IPS-18a (cell line): ENCODE data around the gene SF1.

Experiments
- H3K27ac ChIP-seq: one replicate; pipeline ENCODE4 v1.5.1; 2013; ENCODE audit warnings: low read length
- H3K27me3 ChIP-seq: one replicate; pipeline ENCODE4 v1.6.1; 2013; ENCODE audit warnings: mild to moderate bottlenecking, low read length; ENCODE audit not compliant: control insufficient read depth, insufficient read depth
- H3K36me3 ChIP-seq: one replicate; pipeline ENCODE4 v1.6.1; 2013; ENCODE audit warnings: low read depth, low read length; ENCODE audit not compliant: control insufficient read depth
- H3K4me1 ChIP-seq: one replicate; pipeline ENCODE4 v1.6.1; 2013; ENCODE audit warnings: low read depth, low read length; ENCODE audit not compliant: control insufficient read depth
- H3K4me3 ChIP-seq: one replicate; pipeline ENCODE4 v1.5.1; 2013; ENCODE audit warnings: low read length
- H3K9ac ChIP-seq: one replicate; pipeline ENCODE4 v1.6.1; 2013; ENCODE audit warnings: mild to moderate bottlenecking, low read length, moderate library complexity
- H3K9me3 ChIP-seq: one replicate; pipeline ENCODE4 v1.6.1; 2013; ENCODE audit warnings: low read depth, low read length; ENCODE audit not compliant: control insufficient read depth

Gene SF1

DNA sequence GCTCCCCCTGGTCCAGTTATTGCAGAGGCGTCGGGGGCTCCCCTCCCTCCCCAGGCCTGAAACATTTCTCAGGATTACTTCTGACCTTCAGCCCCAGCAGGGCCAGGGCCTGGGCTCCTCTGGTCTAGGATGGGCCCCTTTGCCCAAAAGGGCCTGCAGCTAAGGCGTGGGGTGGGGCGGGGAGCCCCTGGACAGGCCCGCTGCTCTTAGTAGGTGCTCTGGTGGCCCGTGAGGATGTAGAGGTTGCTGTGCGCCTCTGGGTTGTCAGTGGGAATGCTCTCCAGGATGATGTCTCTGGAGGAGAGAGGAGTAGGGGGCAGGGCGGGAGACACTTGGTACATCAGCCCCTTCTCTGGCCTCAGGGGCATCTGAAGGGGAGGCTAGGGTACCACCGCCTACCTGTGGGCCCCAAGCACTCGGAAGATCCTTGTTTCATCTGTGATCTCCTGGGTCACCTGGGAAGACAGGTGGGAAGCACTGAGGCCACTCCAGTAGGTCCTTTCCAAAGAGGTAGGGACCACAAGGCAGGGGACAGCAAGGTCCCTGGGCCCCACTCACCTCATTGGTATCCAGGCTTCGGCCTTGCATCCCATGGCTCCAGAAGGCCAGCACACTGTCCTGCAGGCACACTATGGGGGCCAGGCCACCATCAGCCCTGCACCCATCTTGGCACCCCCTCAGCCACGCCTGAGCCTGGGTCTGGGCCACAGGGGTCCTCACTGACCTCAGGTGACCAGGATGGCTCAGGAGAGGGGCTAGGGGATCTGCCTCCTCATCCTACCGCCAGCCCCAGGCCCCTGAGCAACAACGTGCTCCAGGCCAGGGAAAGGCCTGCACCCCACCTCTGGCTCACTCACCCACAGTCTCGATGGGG, 11.2 kb upstream of the SF1 start:
- Histone ChIP-seq H3K4me3 (no peak overlapping the region), H3K9ac (no peak overlapping the region), H3K9me3 (no peaks in the 10 kb centered on the region), H3K4me1 (no peaks in the 10 kb centered on the region), H3K36me3 (no peaks in the 10 kb centered on the region), H3K27me3 (no peaks in the 10 kb centered on the region), H3K27ac (no peak overlapping the region)

DNA sequence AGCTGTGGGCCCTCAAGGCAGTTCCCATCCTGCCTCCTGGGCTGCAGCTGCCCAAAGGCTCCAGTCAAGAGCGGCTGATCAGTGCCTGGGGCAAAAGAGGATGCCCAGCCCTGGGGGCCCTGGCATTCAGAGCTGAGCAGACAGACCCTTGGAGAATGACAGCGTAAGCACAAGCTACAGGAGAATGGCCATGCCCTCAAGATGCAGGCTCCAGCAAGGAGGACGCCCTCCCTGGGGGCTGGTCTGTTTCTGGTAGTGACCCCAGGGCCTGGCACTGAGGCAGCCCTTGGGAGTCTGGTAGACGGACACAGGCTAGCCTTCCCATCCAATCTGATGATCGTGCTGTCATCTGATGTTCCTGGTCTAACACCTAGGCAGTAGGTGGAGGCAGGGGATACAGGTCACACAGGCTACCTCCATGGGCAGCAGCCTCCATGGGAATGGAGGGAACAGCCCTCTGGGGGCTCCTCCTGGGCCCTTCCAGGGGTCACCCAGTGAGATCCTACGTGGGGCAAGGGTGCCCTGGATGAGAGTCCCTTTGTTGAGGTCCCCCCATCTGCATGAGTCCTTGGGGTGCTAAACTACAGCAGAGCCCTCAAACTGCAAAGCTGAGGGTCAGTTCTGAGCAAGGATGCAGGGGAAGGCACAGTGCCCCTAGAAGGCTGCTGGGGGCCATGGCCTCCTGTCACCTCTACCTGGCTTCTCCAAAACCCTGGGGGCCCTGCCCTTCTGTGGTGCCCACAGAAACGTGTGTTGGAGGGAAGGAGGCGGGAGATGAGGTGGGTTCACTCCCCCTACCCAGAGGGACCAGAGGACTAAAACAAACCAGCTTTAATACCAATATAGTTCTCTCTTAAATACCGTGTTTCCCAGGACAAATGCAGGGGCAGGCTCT, 10.2 kb upstream of the SF1 start:
- no peaks in the 10 kb centered on the region for H3K36me3 ChIP-seq

DNA sequence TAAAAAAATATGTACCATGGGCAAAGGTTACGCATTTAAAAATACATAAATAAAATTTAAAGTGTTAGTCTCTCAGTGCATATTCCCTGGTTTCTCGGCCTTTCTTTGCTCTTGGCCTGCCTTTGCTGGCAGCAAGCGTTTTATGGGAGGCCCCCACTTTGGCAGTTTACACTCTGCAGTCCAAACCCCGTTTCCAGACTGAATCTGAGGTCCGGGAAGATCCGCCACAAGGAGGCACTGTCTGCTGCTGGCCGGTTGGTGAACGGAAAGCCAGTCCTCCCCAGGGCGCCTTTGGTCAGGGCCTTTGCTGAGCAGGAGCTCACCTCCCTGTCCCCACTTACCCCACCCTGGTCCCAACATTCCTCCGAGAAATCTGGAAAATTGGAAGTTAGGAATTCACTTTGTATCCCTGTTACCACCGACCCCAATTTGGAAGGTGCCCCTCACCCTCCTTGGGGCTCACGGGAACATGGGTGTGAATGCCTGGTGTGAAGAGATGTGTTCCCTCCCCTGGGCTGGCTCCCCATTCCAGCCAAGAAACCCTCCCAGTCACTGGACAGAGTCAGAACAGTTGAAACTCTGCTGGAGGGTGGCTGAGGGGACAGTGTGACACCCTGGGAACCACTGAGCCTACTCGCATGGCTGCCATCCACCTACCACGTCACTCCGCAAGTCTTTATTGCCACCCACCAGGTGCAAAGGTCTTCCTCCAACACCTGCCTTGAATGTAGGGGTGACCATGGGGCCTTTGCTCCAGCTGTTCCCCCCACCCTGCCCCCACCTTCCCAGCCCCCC, 9.4 kb upstream of the SF1 start:
- no peak overlapping the region for H3K9ac ChIP-seq
- H3K27ac ChIP-seq = no peak overlapping the region
- no peaks in the 10 kb centered on the region for H3K9me3 ChIP-seq
- no peak overlapping the region for H3K4me3 ChIP-seq
- H3K36me3 ChIP-seq = no peaks in the 10 kb centered on the region
- no peaks in the 10 kb centered on the region for H3K4me1 ChIP-seq
- H3K27me3 ChIP-seq = no peaks in the 10 kb centered on the region

More for the DNA sequence above, 10.2 kb upstream of the SF1 start:
- Histone ChIP-seq H3K27me3 (no peaks in the 10 kb centered on the region), H3K9me3 (no peaks in the 10 kb centered on the region), H3K27ac (no peak overlapping the region), H3K9ac (no peak overlapping the region), H3K4me1 (no peaks in the 10 kb centered on the region), H3K4me3 (no peak overlapping the region)

DNA sequence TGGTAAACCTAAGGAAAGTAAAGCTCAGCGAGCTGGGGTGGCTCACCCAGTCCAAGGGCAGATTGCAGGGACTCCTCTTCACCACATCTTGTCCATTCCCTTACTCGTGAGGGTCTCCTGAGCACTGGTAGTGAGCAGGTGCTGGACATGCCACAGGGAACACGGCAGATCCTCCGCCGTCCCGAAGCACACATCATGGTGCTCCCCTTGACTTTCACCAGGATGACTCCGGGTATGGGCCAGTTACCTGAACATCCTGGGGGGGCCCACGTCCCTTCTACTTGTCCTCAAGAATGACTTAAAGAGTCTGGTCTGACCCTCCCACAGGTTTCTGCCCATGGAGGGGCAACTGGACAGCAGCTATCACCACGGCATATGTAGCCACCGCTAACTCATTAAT, 8.0 kb upstream of the SF1 start:
- no peaks in the 10 kb centered on the region for H3K36me3 ChIP-seq
- H3K9ac ChIP-seq = no peak overlapping the region
- no peak overlapping the region for H3K27ac ChIP-seq
- no peaks in the 10 kb centered on the region for H3K4me1 ChIP-seq
- H3K9me3 ChIP-seq = no peaks in the 10 kb centered on the region
- no peak overlapping the region for H3K4me3 ChIP-seq
- H3K27me3 ChIP-seq = no peaks in the 10 kb centered on the region

DNA sequence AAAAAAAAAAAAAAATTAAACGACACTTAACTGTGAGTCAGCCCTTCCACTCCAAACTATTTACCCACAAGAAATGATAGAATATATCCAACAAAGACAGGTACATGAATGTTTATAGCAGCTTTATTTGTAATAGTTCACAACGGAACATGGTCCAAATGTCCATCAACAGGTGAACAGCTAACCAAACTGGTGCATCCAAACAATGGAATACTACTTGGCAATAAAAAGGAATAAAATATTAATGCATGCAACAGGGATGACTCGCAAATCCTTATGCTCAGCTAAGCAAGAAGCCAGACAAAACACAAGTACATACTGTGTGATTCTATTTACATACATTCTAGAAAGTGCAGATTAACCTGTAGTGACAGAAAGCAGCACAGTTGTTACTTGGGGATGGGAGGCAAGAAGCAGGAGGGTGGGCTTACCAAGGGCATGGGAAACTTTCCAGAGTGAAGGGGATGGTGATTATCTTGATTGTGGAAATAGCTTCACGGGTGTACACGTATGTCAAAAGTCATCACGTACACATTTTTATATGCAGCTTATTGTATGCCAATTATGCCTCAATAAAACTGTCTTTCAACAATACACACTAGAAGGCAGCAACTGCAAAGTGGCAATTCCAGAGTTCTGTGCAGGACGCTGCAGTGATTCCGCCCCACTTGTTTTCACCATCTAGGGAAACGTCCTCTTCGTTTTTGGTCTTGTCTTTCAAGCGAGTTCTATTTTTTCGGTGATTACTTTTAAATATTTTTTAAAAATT, 6.7 kb upstream of the SF1 start:
- Histone ChIP-seq H3K4me1 (no peaks in the 10 kb centered on the region), H3K27ac (no peak overlapping the region), H3K9ac (no peak overlapping the region), H3K27me3 (no peaks in the 10 kb centered on the region), H3K36me3 (no peaks in the 10 kb centered on the region), H3K4me3 (no peak overlapping the region), H3K9me3 (no peaks in the 10 kb centered on the region)

DNA sequence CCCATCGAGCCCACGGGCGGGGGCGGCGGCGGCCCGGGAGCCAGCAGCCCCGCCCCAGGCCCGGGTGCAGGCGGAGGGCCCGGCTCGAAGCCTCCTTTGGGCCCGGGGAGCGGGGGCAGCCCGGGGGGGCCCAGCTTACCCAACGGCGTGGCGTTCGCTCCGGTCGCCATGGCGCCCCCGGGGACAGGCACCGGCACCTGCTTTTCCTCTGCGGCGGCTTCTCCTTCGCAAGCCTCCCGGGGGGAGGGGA, 194 bp downstream of the SF1 start:
- peaks cover 5% of the 10 kb centered on the region for H3K4me1 ChIP-seq
- no peaks in the 10 kb centered on the region for H3K27me3 ChIP-seq
- H3K9ac ChIP-seq = peak overlapping the region; percentile 55
- peaks cover 42% of the 10 kb centered on the region for H3K36me3 ChIP-seq
- H3K4me3 ChIP-seq = peak overlapping the region; percentile 58
- H3K27ac ChIP-seq = no peak overlapping the region
- no peaks in the 10 kb centered on the region for H3K9me3 ChIP-seq

DNA sequence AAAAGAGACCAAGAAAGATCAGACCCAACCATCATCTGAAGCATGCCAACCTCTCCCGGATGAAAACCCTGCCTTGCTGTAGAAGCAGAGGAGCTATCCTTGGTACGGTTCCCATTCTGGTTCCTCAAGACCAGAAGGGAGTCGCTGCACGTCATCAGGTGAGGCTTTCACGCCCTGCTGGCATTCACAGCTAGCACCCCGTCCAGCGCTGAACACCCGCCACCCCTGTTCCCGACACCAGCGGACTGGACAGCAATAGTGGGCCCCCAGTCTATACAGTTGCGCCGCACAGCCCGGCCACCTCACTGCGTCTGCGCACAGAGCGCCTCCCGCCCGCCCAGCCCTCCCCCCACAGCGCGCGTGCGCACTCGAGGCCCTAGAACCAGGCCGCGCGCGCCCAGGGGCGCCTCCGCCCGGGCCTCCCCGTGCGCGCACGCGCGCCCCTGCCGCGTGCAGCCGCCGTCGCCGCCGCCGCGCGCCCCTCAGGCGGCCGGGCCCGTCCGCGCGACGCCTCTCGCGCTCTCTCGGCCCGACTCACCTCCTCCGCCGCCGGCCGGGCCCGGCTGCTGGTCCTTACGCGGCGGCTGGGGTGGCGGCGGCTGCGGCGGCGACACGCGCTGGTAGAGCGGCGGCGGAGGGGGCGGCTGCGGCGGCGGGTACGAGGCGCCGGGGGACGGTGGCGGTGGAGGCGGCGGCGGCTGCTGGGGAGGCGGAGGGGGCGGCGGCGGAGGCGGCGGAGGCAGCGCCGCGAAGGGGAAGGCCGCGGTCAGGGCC, 706 bp downstream of the SF1 start:
- H3K27me3 ChIP-seq = no peaks in the 10 kb centered on the region
- H3K9me3 ChIP-seq = no peaks in the 10 kb centered on the region
- peaks cover 47% of the 10 kb centered on the region for H3K36me3 ChIP-seq
- no peak overlapping the region for H3K27ac ChIP-seq
- H3K4me1 ChIP-seq = peaks cover 5% of the 10 kb centered on the region
- H3K9ac ChIP-seq = peak overlapping the region; percentile 71
- H3K4me3 ChIP-seq = peak overlapping the region; percentile 90

DNA sequence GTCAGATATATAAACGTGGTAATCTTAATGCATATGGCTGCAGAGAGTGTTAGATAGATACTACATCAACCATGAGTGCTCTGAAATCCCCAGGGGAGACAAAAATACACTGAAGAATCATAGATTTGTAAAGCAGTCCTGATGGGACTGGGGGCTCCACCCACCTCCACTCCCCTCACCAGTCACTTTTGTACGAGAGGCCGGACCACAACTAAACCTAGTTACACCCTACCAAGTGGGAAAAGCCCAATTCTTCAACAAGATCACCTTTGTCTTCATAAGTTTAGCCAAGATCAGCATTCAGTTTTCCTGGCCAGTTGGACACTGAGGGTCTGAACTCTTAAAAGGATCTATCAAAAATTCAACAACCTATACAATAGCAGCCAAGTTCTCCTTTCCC, 1.5 kb downstream of the SF1 start:
- peak overlapping the region; percentile 71 for H3K9ac ChIP-seq
- peaks cover 54% of the 10 kb centered on the region for H3K36me3 ChIP-seq
- no peak overlapping the region for H3K27ac ChIP-seq

DNA sequence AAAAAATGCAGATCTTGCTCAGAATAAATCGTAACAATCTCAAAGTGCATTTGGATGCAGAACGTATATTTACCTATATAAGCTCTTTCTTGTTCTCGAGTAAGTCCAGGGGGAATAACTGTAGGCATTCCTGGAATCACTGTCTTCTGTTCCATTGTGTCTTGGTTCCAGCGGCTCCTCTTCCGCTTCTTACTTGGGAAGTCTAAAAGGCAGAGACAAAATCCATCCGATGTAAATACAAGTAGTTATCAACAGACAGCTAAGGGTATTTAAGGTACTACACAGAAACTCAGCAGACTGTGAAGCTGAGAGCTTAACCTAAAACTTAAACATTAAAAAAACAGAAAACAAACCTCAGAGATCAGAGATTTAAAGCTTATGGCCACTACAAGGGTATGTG, 1.9 kb downstream of the SF1 start:
- Histone ChIP-seq H3K9me3 (no peaks in the 10 kb centered on the region), H3K4me1 (peaks cover 5% of the 10 kb centered on the region), H3K4me3 (peak overlapping the region; percentile 90), H3K36me3 (peaks cover 59% of the 10 kb centered on the region), H3K27ac (no peak overlapping the region), H3K9ac (no peak overlapping the region), H3K27me3 (no peaks in the 10 kb centered on the region)

More for the DNA sequence above, 1.5 kb downstream of the SF1 start:
- Histone ChIP-seq H3K9me3 (no peaks in the 10 kb centered on the region), H3K4me1 (peaks cover 5% of the 10 kb centered on the region), H3K4me3 (peak overlapping the region; percentile 90), H3K27me3 (no peaks in the 10 kb centered on the region)

DNA sequence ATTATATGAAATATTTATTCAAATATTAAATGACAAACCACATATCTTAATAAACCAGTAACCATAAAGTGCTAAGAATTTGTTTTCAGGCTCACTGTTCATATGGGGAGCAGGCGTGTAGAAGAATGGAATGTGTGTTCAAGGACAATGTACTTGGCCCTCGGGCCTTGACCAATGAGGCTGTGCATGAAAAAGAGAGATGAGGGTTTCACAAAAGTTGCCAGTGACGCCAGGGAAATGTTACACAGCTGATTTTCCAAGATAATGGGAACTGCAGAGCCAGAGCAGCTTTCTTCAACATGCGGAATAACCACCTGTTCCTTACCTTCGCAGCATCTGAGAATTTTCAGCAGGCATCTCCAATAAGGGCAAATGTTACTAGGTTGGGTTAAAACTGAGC, 4.2 kb downstream of the SF1 start:
- Histone ChIP-seq H3K27ac (no peak overlapping the region), H3K9me3 (no peaks in the 10 kb centered on the region), H3K4me1 (peaks cover 5% of the 10 kb centered on the region)

More for the DNA sequence above, 4.2 kb downstream of the SF1 start:
- Histone ChIP-seq H3K9ac (no peak overlapping the region), H3K36me3 (peaks cover 82% of the 10 kb centered on the region), H3K4me3 (no peak overlapping the region), H3K27me3 (no peaks in the 10 kb centered on the region)
